Measurements from ENCODE around the gene SLC10A3. TPM values are rescaled to one million over a fixed set of nuclear protein-coding genes. Genes with fewer than 3 reads are reported as not detected.

Gene SLC10A3
- total RNA-seq, 2 donors from 2014 or later = 23.8 to 30.0 TPM

DNA sequence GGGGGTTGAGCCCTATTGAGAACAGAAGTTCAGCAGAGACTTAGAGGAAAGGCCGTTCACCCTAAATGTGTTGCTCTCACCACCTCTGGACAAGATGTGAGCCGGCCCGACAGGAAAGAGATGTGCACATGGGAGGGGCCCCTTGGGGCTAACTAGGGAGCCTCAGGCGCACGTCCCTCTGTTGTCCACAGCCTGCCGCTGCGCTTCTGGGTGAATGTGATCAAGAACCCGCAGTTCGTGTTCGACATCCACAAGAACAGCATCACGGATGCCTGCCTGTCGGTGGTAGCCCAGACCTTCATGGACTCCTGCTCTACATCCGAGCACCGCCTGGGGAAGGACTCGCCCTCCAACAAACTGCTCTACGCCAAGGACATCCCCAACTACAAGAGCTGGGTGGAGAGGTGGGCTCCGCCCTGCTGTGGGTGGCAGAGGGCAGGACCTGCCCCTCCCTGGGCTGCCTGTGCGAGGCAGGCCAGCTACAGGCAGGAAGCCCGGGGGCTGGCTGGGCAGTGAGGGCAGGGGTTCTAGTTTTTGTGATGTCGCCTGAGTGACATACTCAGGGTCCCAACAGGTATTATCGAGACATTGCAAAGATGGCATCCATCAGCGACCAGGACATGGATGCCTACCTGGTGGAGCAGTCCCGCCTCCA is 19.4 kb downstream of the SLC10A3 start:
- no peak for ATAC-seq

DNA sequence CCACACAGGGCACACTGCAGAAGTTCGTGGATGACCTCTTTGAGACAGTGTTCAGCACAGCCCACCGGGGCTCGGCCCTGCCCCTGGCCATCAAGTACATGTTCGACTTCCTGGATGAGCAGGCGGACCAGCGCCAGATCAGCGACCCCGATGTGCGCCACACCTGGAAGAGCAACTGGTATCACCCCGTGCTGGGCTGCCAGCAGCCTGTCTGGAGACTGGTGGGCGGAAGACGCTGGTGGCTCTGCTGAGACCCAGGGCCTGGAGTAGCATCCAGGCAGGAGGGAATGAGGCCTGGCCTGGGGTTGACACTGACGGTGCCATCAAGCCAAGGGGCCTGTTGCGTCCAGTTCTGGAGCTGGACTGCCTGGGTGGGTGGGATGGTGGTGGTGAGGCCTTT is 20.0 kb downstream of the SLC10A3 start:
- DNase-seq (no peak), ATAC-seq (no peak)
- intact Hi-C loops (cut with DNase I, micrococcal nuclease) = no loop called here

More for the DNA sequence above, 19.4 kb downstream of the SLC10A3 start:
- intact Hi-C loops (cut with DNase I, micrococcal nuclease) = no loop called here
- no peak for DNase-seq

DNA sequence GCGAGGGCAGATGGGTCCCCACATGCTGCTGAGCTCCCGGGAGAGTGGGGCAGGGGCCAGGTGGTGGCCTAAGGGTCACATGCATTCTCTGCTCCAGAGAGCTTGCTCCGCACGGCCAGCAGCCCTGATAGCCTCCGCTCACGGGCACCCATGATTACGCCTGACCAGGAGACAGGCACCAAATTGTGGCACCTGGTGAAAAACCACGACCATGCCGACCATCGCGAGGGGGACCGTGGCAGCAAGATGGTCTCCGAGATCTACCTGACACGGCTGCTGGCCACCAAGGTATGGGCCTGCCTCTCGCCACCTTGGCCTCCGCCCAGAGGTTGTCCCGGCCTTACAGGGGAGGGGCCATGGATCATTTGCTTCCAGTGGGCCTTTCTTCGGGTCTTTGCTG is 20.5 kb downstream of the SLC10A3 start:
- ATAC-seq (no peak), DNase-seq (no peak)
- intact Hi-C loops (cut with DNase I, micrococcal nuclease) = no loop called here

DNA sequence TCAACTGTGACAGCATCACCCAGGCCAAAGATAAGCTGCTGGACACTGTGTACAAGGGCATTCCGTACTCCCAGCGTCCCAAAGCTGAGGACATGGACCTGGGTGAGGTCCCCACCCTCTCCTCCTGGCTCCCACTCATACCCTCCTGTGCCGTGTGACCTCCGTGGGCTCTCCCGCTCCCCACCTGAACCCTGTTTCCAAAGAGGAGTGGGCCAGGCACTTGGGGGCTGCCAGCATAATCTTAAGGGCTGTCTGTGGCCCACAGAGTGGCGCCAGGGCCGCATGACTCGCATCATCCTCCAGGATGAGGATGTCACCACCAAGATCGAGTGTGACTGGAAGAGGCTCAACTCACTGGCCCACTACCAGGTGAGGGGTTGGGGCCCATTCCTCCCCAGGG is 21.3 kb downstream of the SLC10A3 start:
- no peak for ATAC-seq
- no peak for DNase-seq
- intact Hi-C loops (cut with DNase I, micrococcal nuclease) = no loop called here

DNA sequence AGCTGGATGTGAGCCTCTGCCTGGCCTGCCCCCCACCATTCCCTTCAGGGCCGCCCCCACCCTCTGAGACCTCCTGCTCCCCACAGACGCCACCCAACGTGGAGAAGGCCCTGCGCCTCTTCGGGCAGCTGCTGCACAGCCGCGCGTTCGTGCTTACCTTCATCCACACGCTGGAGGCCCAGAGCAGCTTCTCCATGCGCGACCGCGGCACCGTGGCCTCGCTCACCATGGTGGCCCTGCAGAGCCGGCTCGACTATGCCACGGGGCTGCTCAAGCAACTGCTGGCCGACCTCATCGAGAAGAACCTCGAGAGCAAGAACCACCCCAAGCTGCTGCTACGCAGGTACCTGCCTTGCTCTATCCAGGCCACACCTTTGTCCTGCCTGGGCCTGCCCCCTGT is 22.2 kb downstream of the SLC10A3 start:
- intact Hi-C loops (cut with DNase I, micrococcal nuclease) = no loop called here
- no peak for ATAC-seq
- no peak for DNase-seq

DNA sequence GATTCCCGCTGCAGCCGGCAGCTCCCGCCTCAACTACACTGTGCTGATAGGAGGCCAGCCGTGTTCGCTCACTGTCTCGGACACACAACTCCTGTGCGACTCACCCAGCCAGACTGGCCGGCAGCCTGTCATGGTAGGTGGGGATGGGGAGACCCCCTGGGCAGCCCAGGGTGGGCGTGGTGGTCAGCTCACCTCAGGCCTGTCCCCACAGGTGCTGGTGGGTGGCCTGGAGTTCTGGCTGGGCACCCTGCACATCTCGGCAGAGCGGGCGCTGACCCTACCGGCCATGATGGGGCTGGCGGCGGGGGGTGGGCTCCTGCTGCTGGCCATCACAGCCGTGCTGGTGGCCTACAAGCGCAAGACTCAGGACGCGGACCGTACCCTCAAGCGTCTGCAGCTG is 22.9 kb downstream of the SLC10A3 start:
- ATAC-seq (no peak), DNase-seq (no peak)
- intact Hi-C loops (cut with DNase I, micrococcal nuclease) = no loop called here

DNA sequence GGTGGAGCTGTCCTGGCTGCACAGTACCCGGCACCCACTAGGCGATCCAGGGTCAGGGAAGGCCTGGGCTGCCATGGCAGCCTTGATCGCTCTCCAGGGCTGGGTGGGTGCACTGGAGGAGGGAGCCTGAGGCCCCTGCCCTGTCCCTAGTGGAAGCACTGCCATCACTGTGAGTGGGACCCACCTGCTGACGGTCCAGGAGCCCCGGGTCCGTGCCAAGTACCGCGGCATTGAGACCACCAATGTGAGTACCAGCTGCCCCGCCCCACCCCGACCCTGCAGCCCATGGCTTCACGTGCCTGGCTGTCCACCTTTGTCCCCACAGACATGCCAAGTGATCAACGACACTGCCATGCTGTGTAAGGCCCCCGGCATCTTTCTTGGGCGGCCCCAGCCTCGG is 23.5 kb downstream of the SLC10A3 start:
- intact Hi-C loops (cut with DNase I, micrococcal nuclease) = no loop called here
- DNase-seq (no peak), ATAC-seq (no peak)

DNA sequence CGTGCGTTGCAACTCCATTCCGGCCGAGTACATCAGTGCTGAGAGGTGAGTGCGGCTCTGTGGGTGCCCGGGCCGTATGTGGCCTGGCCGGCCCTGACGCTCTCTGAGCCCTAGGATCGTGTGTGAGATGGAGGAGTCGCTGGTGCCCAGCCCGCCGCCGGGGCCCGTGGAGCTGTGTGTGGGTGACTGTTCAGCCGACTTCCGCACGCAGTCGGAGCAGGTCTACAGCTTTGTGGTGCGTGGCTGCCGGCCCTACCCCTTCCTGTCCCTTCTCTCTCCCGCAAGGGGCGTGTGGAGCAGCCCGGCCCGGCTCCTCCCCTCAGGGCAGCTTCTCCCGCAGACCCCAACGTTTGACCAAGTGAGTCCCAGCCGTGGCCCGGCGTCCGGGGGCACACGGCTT is 24.4 kb downstream of the SLC10A3 start:
- intact Hi-C loops (cut with DNase I, micrococcal nuclease) = no loop called here
- ATAC-seq (no peak), DNase-seq (no peak)

DNA sequence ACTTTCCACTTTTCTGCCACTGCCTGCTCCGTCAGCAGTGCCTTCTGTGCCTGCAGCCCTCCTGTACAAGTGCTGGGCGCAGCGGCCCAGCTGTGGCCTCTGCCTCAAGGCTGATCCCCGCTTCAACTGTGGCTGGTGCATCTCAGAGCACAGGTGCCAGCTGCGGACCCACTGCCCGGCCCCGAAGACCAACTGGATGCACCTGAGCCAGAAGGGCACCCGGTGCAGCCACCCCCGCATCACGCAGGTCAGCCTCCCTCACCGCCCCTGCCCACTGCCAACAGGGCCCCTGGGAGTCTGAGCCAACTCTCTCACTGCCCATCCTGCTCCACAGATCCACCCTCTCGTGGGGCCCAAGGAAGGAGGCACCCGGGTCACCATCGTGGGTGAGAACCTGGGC is 24.8 kb downstream of the SLC10A3 start:
- ATAC-seq (no peak), DNase-seq (no peak)
- intact Hi-C loops (cut with DNase I, micrococcal nuclease) = no loop called here

DNA sequence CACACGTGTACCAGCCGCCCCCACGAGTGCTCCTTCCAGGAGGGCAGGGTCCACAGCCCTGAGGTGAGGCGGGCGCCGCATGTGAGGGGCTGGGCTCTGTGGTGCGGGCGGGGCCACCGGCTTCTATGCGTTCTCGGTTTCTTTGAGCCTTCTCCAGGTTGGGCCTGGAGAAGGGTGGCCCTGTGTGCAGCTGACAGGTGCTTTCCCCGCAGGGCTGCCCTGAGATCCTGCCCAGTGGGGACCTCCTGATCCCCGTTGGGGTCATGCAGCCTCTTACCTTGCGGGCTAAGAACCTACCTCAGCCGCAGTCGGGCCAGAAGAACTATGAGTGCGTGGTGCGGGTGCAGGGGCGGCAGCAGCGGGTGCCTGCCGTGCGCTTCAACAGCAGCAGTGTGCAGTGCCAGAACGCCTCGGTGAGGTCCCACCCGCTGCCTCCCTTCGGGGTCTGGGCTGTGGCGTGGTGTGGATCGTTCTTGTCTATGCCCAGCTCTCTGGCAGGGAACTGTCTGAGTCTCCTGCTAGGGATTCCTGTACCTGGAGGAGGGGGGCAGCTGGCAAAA is 25.5 kb downstream of the SLC10A3 start:
- DNase-seq (no peak), ATAC-seq (no peak)
- intact Hi-C loops (cut with DNase I, micrococcal nuclease) = no loop called here

DNA sequence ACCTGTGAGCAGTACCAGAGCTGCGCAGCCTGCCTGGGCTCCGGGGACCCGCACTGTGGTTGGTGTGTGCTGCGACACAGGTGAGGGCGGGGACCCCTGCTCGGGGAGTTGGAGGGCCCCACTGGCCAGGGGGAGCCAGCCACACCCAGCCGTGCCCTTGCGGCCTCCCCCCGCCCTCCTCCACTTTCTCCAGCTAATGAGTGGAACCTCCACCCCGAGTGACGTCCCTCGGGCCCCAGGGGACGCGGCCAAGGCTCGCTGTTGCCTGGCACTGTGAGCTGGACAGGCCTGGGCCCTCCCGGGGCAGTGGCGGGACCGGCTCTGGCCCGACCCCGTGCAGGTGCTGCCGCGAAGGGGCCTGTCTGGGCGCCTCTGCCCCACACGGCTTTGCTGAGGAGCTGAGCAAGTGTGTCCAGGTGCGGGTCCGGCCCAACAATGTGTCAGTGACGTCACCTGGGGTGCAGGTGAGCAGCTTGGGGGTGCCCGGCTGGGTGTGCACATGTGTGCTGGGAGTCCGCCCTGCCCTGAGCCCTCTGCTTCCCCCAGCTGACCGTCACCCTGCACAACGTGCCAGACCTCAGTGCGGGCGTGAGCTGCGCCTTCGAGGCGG is 26.7 kb downstream of the SLC10A3 start:
- DNase-seq (no peak), ATAC-seq (no peak)
- intact Hi-C loops (cut with DNase I, micrococcal nuclease) = no loop called here

DNA sequence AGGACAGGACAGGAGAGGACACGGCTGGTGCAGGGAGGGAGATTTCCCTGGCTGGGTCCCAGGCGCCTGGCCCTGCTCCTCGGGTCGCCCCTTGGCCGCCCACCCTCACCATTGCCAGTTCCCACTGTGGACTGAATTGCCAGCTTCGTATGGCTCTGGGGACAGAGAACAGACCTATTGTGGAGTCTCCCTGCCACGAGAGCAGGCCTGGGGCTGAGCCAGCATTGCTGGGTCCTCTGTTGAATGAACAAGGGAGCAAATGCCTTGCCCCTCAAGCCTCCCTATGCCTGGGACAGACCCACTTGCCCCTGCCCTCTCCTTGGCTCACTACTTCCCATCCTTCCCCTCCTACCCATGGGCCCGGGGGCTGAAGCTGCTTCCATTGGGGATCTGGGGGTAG is 28.0 kb downstream of the SLC10A3 start:
- DNase-seq (no peak), ATAC-seq (no peak)
- intact Hi-C loops (cut with DNase I, micrococcal nuclease) = no loop called here

DNA sequence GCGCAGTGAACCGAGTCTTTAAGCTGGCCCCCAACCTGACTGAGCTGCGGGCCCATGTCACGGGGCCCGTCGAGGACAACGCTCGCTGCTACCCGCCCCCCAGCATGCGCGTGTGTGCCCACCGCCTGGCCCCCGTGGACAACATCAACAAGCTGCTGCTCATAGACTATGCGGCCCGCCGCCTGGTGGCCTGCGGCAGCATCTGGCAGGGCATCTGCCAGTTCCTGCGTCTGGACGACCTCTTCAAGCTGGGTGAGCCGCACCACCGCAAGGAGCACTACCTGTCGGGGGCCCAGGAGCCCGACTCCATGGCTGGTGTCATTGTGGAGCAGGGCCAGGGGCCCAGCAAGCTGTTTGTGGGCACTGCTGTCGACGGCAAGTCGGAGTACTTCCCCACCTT is 30.1 kb downstream of the SLC10A3 start:
- DNase-seq = no peak
- intact Hi-C loops (cut with DNase I, micrococcal nuclease) = no loop called here
- no peak for ATAC-seq

DNA sequence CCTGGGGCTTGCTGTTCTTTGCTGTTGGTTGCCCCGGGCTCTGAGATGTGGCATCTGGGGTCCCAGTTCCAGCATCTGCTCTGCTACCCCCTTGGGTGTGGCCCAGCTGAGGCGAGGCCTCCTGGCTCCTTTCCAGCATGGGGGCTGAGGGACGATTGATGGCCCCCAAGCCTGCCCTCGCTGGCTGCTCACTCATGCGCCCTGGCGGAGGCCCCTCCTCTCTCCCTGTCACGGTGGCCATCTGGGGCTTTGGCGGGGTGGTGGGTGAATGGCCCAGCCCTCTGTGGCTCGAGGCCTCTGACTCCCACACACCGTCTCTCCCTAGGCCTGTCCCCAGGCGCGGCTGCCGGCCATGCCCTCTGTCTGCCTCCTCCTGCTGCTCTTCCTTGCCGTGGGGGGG is 30.6 kb downstream of the SLC10A3 start:
- intact Hi-C loops (cut with DNase I, micrococcal nuclease) = no loop called here
- ATAC-seq (no peak), DNase-seq (no peak)

DNA sequence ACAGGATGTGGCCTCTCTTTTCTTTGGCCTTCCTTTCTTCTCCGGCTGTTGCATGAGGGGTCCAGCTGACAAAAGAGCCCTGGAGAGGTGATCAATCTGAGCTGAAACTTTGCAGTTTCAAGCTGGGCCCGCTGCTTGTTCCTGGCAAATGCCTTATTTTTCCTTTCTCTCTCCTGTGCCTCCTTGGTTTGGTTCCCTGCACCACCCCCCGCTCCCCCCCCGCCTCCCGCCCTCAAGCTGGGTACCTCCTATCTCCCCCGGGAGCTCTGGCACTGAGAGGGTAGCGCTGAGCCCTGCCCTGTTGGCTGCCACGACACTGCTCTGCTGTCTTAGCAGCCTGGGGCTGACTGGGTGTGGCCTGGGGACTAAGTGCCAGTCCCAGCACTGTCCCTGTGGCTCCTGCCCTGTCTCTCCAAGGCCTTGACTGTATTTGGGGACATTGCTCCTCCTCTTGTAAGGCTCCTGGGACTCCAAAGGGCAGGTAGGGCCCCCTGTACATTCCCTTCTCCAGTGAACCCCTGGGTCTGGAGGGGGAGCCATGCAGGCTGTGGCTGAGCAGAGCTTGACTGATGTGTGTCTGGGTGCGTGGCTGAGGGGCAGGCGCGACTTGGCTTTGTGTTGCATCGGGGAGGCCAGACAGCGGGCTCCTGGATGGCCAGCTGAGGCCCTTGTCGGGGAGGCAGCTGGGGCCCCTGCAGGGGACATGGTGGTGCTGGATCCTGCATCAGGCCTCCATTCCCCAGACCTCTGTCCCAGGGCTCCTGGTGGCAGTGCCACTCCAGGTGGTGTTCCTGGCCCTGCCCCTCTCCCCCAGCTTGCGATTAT is 31.3 kb downstream of the SLC10A3 start:
- ATAC-seq = peak; percentile 80
- peak; percentile 67 to 69 for DNase-seq
- intact Hi-C loops (cut with DNase I, micrococcal nuclease) = no loop called here

DNA sequence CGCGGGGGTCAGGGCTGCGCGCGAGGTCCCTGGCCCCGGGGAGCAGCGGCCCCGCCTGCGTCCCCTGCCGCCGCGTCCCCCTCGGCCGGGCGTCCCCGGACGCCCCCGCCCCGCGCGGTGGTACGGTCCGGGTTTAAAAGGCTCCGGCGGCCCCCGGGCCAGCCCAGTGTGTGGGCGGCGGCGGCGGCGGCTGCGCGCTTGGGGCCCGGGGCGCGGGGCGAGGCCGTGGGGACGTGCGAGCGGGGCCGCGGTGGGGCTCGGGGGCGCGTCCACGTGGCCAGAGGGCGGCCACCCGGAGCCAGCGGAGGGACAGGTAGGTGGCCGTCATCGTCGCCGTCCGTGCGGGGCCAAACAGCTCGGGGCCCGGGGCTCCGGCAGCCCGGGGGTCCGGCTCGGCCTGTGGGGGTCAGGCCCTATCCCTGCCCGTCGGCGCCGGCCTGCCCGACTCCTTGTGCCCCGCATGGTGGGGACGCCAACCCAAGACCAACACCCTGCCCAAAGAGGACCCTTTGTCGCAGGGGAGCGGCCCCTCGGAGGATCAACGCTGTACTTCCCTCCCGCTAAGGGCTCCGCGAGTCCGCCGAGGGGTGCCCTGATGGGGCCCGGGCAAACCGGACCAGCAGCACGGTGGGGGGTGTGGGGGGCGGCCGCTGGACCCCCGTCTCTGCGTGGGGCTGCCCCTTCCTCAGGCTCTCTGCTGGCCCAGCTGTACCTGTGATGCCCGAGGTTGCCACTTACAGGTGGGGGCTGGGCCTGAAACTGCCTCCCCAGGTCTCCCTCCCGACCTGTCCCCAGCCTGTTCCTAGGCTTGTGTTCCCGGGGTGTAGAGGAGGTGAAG is 32.1 kb downstream of the SLC10A3 start, which contains the start of gene PLXNA3:
Gene PLXNA3 (plus strand): TSS at position 166 of the 838 bp plus-strand sequence. CDS start 1,903 bp downstream, outside the sequence.
- intact Hi-C loops (cut with DNase I, micrococcal nuclease) = no loop called here
- peak in 1 of 2 donors; percentile 64 for DNase-seq
- peak; percentile 63 for ATAC-seq

DNA sequence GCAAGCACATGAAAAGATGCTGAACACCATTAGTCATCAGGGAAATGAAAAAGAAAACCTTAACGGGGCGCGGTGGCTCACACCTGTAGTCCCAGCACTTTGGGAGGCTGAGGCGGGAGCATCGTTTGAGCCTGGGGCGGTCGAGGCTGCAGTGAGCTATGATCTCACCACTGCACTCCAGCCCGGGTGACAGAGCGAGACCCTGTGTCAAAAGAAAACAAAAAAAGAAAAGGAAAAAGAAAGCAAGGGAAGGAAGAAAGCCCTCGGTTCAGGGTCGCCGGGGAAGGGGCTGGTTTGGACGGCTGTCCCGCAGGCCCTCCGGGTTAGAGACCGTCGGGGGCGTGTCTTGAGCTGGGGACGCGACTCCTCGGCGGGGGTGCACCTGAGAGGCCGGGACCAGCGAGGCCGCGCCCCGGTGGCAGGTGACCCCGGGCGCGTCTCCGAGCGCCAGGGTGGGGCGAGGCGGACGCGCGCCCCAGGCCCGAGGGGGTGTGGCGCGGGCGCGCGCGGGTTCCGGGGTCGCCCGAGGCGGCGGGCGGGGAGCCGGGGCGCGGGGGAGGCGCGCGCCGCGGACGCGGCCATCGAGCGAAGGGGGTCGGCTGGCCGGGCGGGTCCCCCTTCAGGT is 32.8 kb downstream of the SLC10A3 start:
- DNase-seq (peak; percentile 62 to 71), ATAC-seq (peak; percentile 82)
- intact Hi-C loops (cut with DNase I, micrococcal nuclease) = no loop called here

DNA sequence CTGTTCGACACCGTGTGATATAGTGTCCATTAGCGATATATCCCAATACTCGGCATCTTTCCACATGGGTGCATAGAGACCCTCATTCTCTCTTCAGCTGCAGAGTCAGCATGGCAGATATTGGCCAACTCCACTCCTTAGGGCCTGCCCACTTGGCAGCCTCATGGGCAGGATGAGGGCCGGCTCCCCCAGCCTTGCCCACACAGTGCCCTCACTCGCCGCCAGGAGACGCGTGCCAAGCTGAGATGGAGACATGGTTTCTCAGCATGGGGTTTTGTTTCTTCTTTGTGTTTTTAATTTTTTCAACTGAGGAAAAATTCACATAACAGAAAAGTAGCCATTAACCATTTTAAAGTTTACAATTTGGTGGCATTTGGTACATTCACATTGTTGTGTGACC is 37.6 kb downstream of the SLC10A3 start:
- ATAC-seq = no peak
- no peak for DNase-seq
- intact Hi-C loops (cut with DNase I, micrococcal nuclease) = no loop called here

Measured in left colon (tissue), 2 donors.